HUES64 (cell line): ENCODE results near the gene SH3PXD2A.

Source experiments
- H3K27ac ChIP-seq: 2 replicates; pipeline ENCODE4 v1.7.0; 2013; ENCODE audit warnings: low read depth, low read length, inconsistent platforms
- H3K27me3 ChIP-seq: 2 replicates; pipeline ENCODE4 v1.6.1; 2013; ENCODE audit warnings: mild to moderate bottlenecking, low read length; ENCODE audit not compliant: insufficient read depth
- H3K36me3 ChIP-seq: 2 replicates; pipeline ENCODE4 v1.6.1; 2013; ENCODE audit warnings: mild to moderate bottlenecking, low read length; ENCODE audit not compliant: insufficient read depth
- H3K4me1 ChIP-seq: 2 replicates; pipeline ENCODE4 v1.6.1; 2013; ENCODE audit warnings: mild to moderate bottlenecking, low read length, moderate library complexity; ENCODE audit not compliant: insufficient read depth
- H3K4me3 ChIP-seq: 2 replicates; pipeline ENCODE4 v1.5.1; 2013; ENCODE audit warnings: mild to moderate bottlenecking, low read length, moderate library complexity
- H3K9ac ChIP-seq: 2 replicates; pipeline ENCODE4 v1.6.1; 2013; ENCODE audit warnings: mild to moderate bottlenecking, low read depth, low read length
- H3K9me3 ChIP-seq: 2 replicates; pipeline ENCODE4 v1.6.1; 2013; ENCODE audit warnings: low read depth, low read length; ENCODE audit not compliant: insufficient read depth
- WGBS: fragments of 150-250, 120-280 bp; methylation state at CpG from one replicate; pipeline ENCODE4 v1.1.7; 2013; ENCODE audit warnings: missing lambda C conversion rate; 5-methylcytosine and 5-hydroxymethylcytosine counted together

The SH3PXD2A gene

GRCh38 chr10:103627893-103628292, 227.5 kb downstream of the SH3PXD2A start:
- Histone ChIP-seq H3K36me3 (no peaks in the 10 kb centered on the region), H3K4me1 (no peaks in the 10 kb centered on the region), H3K27ac (no peak overlapping the region), H3K27me3 (no peaks in the 10 kb centered on the region), H3K9me3 (no peaks in the 10 kb centered on the region), H3K4me3 (no peak overlapping the region), H3K9ac (no peak overlapping the region)
- WGBS: 93% methylated on average over 13 of the region's 13 CpGs

GRCh38 chr10:103627111-103627892, 228.1 kb downstream of the SH3PXD2A start:
- H3K9me3 ChIP-seq: no peaks in the 10 kb centered on the region
- no peak overlapping the region for H3K4me3 ChIP-seq
- 94% methylated on average over 22 of the region's 22 CpGs for WGBS
- no peaks in the 10 kb centered on the region for H3K36me3 ChIP-seq
- H3K9ac ChIP-seq: no peak overlapping the region
- H3K27me3 ChIP-seq: no peaks in the 10 kb centered on the region
- H3K27ac ChIP-seq: no peak overlapping the region
- H3K4me1 ChIP-seq: no peaks in the 10 kb centered on the region

GRCh38 chr10:103626178-103626577, 229.2 kb downstream of the SH3PXD2A start:
- no peak overlapping the region for H3K9ac ChIP-seq
- H3K4me1 ChIP-seq: no peaks in the 10 kb centered on the region
- 92% methylated on average over 11 of the region's 11 CpGs for WGBS
- H3K9me3 ChIP-seq: no peaks in the 10 kb centered on the region
- H3K27me3 ChIP-seq: no peaks in the 10 kb centered on the region
- H3K27ac ChIP-seq: no peak overlapping the region
- H3K4me3 ChIP-seq: no peak overlapping the region
- no peaks in the 10 kb centered on the region for H3K36me3 ChIP-seq

GRCh38 chr10:103622935-103623574, 232.3 kb downstream of the SH3PXD2A start:
- peaks cover 5% of the 10 kb centered on the region; the same call in 1 of the 2 replicates for H3K36me3 ChIP-seq
- no peak overlapping the region for H3K9ac ChIP-seq
- no peaks in the 10 kb centered on the region for H3K27me3 ChIP-seq
- no peaks in the 10 kb centered on the region for H3K9me3 ChIP-seq
- H3K4me1 ChIP-seq: no peaks in the 10 kb centered on the region
- no peak overlapping the region for H3K27ac ChIP-seq
- no peak overlapping the region for H3K4me3 ChIP-seq
- WGBS: 92% methylated on average over 11 of the region's 11 CpGs

GRCh38 chr10:103622286-103622685, 233.1 kb downstream of the SH3PXD2A start:
- Histone ChIP-seq H3K4me3 (no peak overlapping the region), H3K36me3 (peaks cover 5% of the 10 kb centered on the region; the same call in 1 of the 2 replicates), H3K27me3 (no peaks in the 10 kb centered on the region), H3K4me1 (no peaks in the 10 kb centered on the region), H3K9ac (no peak overlapping the region), H3K9me3 (no peaks in the 10 kb centered on the region), H3K27ac (no peak overlapping the region)
- WGBS: 97% methylated on average over 18 of the region's 18 CpGs

GRCh38 chr10:103621783-103622125, 233.6 kb downstream of the SH3PXD2A start:
- Histone ChIP-seq H3K4me3 (no peak overlapping the region), H3K27ac (no peak overlapping the region), H3K4me1 (no peaks in the 10 kb centered on the region), H3K27me3 (no peaks in the 10 kb centered on the region), H3K36me3 (peaks cover 5% of the 10 kb centered on the region; the same call in 1 of the 2 replicates), H3K9ac (no peak overlapping the region), H3K9me3 (no peaks in the 10 kb centered on the region)
- whole genome bisulfite sequencing: 92% methylated on average over 4 of the region's 4 CpGs

GRCh38 chr10:103620891-103621782, 234.2 kb downstream of the SH3PXD2A start:
- peaks cover 5% of the 10 kb centered on the region; the same call in 1 of the 2 replicates for H3K36me3 ChIP-seq
- H3K4me3 ChIP-seq: no peak overlapping the region
- H3K27me3 ChIP-seq: no peaks in the 10 kb centered on the region
- H3K27ac ChIP-seq: no peak overlapping the region
- H3K4me1 ChIP-seq: no peaks in the 10 kb centered on the region
- 95% methylated on average over 15 of the region's 15 CpGs for WGBS
- H3K9ac ChIP-seq: no peak overlapping the region
- no peaks in the 10 kb centered on the region for H3K9me3 ChIP-seq

- H3K36me3 ChIP-seq: peaks cover 5% of the 10 kb centered on the region; the same call in 1 of the 2 replicates
- no peak overlapping the region for H3K27ac ChIP-seq
- no peaks in the 10 kb centered on the region; the same call in 1 of the 2 replicates for H3K4me1 ChIP-seq
- WGBS: 93% methylated on average over 7 of the region's 7 CpGs
- H3K9ac ChIP-seq: no peak overlapping the region
- H3K9me3 ChIP-seq: no peaks in the 10 kb centered on the region
- H3K4me3 ChIP-seq: no peak overlapping the region
- no peaks in the 10 kb centered on the region for H3K27me3 ChIP-seq
These were observed 235.0 kb downstream of the SH3PXD2A start for GRCh38 chr10:103620352-103620740.

- no peak overlapping the region for H3K9ac ChIP-seq
- no peaks in the 10 kb centered on the region for H3K9me3 ChIP-seq
- H3K27ac ChIP-seq: no peak overlapping the region
- no peaks in the 10 kb centered on the region for H3K27me3 ChIP-seq
- H3K4me1 ChIP-seq: peaks cover 5% of the 10 kb centered on the region; the same call in 1 of the 2 replicates
- WGBS: 95% methylated on average over 22 of the region's 22 CpGs
- H3K36me3 ChIP-seq: peaks cover 5% of the 10 kb centered on the region; the same call in 1 of the 2 replicates
- H3K4me3 ChIP-seq: no peak overlapping the region
These were observed 235.7 kb downstream of the SH3PXD2A start for GRCh38 chr10:103619424-103620351.
